OCI-LY3 (cell line): ENCODE measurements around the gene EEF2KMT.
"Not testable (repeated sequence)": the region's sequence is repeated elsewhere in the genome, so short reads cannot be mapped to it uniquely, and the experiment has no call there.

Experiments
- H2AFZ ChIP-seq: fragments of 200-600, 300-600 bp; shearing (Covaris generic); 2 replicates; pipeline ENCODE4 v1.6.0; 2014; ENCODE audit warnings: antibody characterized with exemption, low read depth, low read length
- H3K27ac ChIP-seq: fragments of 200-600, 300-600 bp; sonication (generic); 2 replicates; pipeline ENCODE4 v1.5.1; 2014; ENCODE audit warnings: mild to moderate bottlenecking, low read length, moderate library complexity, mixed read lengths
- H3K27me3 ChIP-seq: fragments of 200-600, 300-600 bp; sonication (generic); 2 replicates; pipeline ENCODE4 v1.6.1; 2014; ENCODE audit warnings: low read depth, low read length, mixed read lengths
- H3K36me3 ChIP-seq: fragments of 200-600, 300-600 bp; sonication (generic); replicated peaks from 2 replicates; pipeline ENCODE3; 2014; ENCODE audit warnings: low read depth, low read length, mixed read lengths
- H3K4me1 ChIP-seq: fragments of 300-600, 200-600 bp; sonication (generic); 2 replicates; pipeline ENCODE4 v1.6.1; 2014; ENCODE audit warnings: low read length, mixed read lengths
- H3K4me2 ChIP-seq: fragments of 200-600, 300-600 bp; sonication (generic); 2 replicates; pipeline ENCODE4 v1.6.1; 2014; ENCODE audit warnings: low read length, mixed read lengths
- H3K4me3 ChIP-seq: fragments of 300-600, 200-600 bp; sonication (generic); 2 replicates; pipeline ENCODE4 v1.5.1; 2014; ENCODE audit warnings: antibody characterized with exemption, mild to moderate bottlenecking, low read length, moderate library complexity
- H3K79me2 ChIP-seq: fragments of 300-600, 200-600 bp; shearing (Covaris generic); 2 replicates; pipeline ENCODE4 v1.6.1; 2014; ENCODE audit warnings: mild to moderate bottlenecking, low read length, mixed read lengths
- H3K9ac ChIP-seq: fragments of 300-600, 200-600 bp; shearing (Covaris generic); 2 replicates; pipeline ENCODE4 v1.6.0; 2014; ENCODE audit warnings: mild to moderate bottlenecking, low read length, moderate library complexity
- H3K9me3 ChIP-seq: fragments of 200-600, 300-600 bp; shearing (Covaris generic); 2 replicates; pipeline ENCODE4 v1.6.1; 2014; ENCODE audit warnings: low read length, mixed read lengths; ENCODE audit not compliant: insufficient read depth
- H4K20me1 ChIP-seq: fragments of 200-600, 300-600 bp; sonication (generic); 2 replicates; pipeline ENCODE4 v1.6.1; 2016; ENCODE audit warnings: low read length, mixed read lengths; ENCODE audit not compliant: insufficient read depth
- EZH2phosphoT487 ChIP-seq: fragments of 200-600 bp; shearing (Covaris generic); IDR thresholded peaks from 2 replicates; pipeline ENCODE4 v1.6.1; 2018; ENCODE audit warnings: antibody characterized with exemption, mixed run types, low read depth
- TF ChIP-seq, protein P1 (sequence below): fragments of 200-600, 300-600 bp; sonication (generic); IDR thresholded peaks from 2 replicates; pipeline ENCODE4 v1.5.1; 2014; ENCODE audit warnings: antibody characterized with exemption, low read length, low read depth

The EEF2KMT gene, protein sequence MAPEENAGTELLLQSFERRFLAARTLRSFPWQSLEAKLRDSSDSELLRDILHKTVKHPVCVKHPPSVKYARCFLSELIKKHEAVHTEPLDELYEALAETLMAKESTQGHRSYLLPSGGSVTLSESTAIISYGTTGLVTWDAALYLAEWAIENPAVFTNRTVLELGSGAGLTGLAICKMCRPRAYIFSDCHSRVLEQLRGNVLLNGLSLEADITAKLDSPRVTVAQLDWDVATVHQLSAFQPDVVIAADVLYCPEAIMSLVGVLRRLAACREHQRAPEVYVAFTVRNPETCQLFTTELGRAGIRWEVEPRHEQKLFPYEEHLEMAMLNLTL

DNA sequence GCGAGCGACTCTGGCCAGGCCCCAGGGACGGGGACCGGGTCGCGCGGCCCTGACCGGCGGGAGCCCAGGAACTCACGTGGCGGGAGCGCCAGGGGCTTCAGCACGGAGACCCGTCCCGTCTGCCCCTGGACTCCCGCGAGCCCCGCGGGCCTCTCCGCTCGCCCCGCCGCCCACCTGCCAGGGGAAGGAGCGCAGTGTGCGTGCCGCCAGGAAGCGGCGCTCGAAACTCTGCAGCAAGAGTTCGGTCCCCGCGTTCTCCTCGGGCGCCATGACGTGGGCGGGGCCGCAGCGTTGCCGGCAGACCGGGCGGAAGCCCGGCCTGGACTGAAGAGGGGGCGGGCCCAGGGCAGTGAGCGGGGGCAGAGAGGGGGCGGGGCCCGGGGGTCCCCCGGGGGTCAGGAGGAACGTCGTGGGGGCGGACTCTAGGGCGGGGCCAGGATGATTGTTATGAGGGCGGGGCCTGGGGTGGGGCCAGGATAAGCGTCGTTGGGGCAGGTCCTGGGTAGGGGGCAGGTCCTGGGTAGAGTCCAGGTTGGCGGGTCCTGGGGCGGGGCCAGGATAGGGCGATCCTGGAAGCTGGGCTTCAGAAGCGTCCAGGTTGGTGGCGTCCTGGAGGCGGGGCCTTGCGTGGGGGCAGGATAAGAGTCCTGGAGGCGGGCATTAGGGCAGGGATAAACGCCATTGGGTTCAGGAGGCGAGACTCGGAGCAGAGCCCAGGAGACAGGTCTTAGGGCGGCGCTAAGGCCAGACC lies at the start of gene EEF2KMT:
EEF2KMT (minus strand) TSS at position 326 of the 751 bp plus-strand sequence; CDS start at position 270, 56 bp downstream.
- H3K79me2 ChIP-seq, H3K9me3 ChIP-seq, H3K36me3 ChIP-seq, H4K20me1 ChIP-seq, H3K27me3 ChIP-seq, H3K4me1 ChIP-seq: not testable (repeated sequence)
- Histone ChIP-seq H3K27ac (peak within 1 kb of the TSS; percentile 55), H3K4me3 (peak within 1 kb of the TSS; percentile 94), H3K9ac (peak within 1 kb of the TSS; percentile 80), H3K4me2 (peak within 1 kb of the TSS; percentile 77), H2AFZ (peak within 1 kb of the TSS; percentile 74)

GRCh38 chr16:5144621-5144956 lies 47.0 kb upstream of the EEF2KMT start:
- not testable (repeated sequence) for H3K4me2 ChIP-seq, H3K27ac ChIP-seq, H3K9ac ChIP-seq, H3K27me3 ChIP-seq, H4K20me1 ChIP-seq, H3K4me1 ChIP-seq, H3K4me3 ChIP-seq, H3K36me3 ChIP-seq, H3K9me3 ChIP-seq, H3K79me2 ChIP-seq, H2AFZ ChIP-seq

DNA sequence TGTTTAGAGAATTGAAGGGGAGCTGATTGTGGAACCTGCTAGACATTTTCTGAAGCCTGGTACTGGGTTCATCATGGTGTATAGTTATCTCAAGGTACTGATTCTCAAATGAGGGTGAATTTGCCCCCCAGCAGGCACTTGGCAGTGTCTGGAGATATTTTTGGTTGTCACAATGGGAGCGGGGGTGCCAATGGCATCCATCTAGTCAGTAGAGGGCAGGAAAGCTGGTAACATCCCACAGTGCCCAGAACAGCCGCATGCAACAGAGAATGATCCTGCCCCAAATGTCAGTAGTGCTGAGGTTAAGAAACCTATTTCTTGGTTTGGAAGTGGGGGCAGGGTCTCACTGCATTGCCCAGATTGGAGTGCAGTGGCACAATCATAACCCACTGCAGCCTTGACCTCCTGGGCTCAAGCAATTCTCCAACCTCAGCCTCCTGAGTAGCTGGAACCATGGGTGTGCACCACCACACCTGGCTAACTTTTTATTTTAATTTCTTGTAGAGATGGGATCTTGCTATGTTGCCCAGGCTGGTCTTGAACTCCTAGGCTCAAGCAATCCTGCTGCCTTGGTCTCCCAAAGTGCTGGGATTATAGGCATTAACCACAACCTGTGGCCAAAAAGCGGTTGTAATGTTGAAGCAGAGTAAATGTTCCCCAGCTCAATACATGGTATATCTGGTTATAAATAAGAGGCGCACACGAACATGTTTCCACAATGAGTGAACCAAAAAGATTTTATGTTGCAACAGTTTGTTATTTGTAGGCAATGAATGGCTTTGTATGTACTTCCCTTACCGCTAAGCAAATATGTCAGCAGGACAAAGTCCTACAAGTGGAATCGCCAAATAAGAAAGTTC lies 46.4 kb upstream of the EEF2KMT start:
- Histone ChIP-seq H3K9me3 (no peaks in the 10 kb centered on the region), H3K9ac (no peak overlapping the region), H3K4me1 (no peaks in the 10 kb centered on the region), H2AFZ (no peak overlapping the region), H3K79me2 (no peaks in the 10 kb centered on the region), H3K27me3 (no peaks in the 10 kb centered on the region), H3K36me3 (no peaks in the 10 kb centered on the region), H3K4me2 (no peak overlapping the region), H3K4me3 (no peak overlapping the region), H3K27ac (no peak overlapping the region), H4K20me1 (no peaks in the 10 kb centered on the region)
- TF ChIP-seq, protein P1, sequence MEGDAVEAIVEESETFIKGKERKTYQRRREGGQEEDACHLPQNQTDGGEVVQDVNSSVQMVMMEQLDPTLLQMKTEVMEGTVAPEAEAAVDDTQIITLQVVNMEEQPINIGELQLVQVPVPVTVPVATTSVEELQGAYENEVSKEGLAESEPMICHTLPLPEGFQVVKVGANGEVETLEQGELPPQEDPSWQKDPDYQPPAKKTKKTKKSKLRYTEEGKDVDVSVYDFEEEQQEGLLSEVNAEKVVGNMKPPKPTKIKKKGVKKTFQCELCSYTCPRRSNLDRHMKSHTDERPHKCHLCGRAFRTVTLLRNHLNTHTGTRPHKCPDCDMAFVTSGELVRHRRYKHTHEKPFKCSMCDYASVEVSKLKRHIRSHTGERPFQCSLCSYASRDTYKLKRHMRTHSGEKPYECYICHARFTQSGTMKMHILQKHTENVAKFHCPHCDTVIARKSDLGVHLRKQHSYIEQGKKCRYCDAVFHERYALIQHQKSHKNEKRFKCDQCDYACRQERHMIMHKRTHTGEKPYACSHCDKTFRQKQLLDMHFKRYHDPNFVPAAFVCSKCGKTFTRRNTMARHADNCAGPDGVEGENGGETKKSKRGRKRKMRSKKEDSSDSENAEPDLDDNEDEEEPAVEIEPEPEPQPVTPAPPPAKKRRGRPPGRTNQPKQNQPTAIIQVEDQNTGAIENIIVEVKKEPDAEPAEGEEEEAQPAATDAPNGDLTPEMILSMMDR = no peak
- TF ChIP-seq EZH2phosphoT487 = no peak

DNA sequence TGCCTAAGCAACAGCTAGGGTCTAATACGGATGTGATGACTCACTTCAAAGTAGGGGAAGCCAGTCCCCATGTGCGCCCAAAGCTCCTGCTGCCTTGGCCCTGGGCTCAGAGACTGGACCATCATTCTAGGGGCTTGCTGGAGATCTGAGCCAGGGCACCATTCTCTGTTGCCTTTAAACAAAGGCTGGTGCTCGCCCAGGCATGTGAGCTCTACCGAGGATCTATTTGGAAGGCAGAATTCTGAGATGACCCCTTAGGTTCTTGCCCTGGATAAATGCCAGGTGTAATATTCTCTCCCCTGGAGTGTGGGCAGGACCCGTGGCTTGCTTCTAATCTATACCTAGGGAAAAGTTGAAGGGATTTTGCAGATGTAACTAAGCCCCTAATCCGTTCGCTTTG lies 42.6 kb upstream of the EEF2KMT start:
- not testable (repeated sequence) for H3K9ac ChIP-seq, H3K9me3 ChIP-seq, H3K27me3 ChIP-seq, H4K20me1 ChIP-seq, H3K4me3 ChIP-seq, H3K27ac ChIP-seq, H3K79me2 ChIP-seq, H3K4me2 ChIP-seq, H3K36me3 ChIP-seq, H2AFZ ChIP-seq, H3K4me1 ChIP-seq

GRCh38 chr16:5134739-5135452 lies 37.3 kb upstream of the EEF2KMT start:
- H3K36me3 ChIP-seq, H2AFZ ChIP-seq, H3K4me2 ChIP-seq, H3K9me3 ChIP-seq, H3K4me1 ChIP-seq, H3K79me2 ChIP-seq, H3K27ac ChIP-seq, H4K20me1 ChIP-seq, H3K4me3 ChIP-seq, H3K27me3 ChIP-seq, H3K9ac ChIP-seq: not testable (repeated sequence)

- H4K20me1 ChIP-seq, H3K4me2 ChIP-seq, H3K9me3 ChIP-seq, H3K9ac ChIP-seq, H3K27me3 ChIP-seq, H3K27ac ChIP-seq, H3K4me3 ChIP-seq, H3K79me2 ChIP-seq, H2AFZ ChIP-seq, H3K36me3 ChIP-seq, H3K4me1 ChIP-seq: not testable (repeated sequence)
Observed at GRCh38 chr16:5132915-5133600, 35.5 kb upstream of the EEF2KMT start.

DNA sequence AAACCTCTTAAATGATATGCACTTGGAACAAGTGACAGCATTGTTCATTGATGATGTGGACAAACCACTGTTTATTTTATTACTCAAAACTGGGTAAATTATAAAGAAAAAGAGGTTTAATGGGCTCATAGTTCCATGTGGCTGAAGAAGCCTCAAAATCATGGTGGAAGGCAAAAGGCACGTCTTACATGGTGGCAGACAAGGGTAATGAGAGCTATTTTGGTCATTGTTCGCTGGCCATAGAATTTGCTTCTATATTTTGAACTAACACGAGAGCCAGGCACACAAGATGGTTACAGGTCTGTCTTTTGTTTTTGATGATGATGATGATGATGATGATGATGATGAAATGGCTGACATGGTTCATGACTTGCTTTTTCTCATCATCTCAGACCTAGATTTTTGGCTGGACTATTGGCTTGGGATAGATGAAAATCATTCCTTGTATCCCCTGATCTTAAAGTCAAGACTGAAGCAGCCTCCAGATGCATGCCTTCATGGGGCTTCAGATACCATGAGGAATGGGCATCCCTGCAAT lies 33.9 kb upstream of the EEF2KMT start:
- not testable (repeated sequence) for H3K79me2 ChIP-seq, H3K9me3 ChIP-seq, H2AFZ ChIP-seq, H3K4me3 ChIP-seq, H3K9ac ChIP-seq, H3K4me1 ChIP-seq, H3K27me3 ChIP-seq, H3K4me2 ChIP-seq, H3K36me3 ChIP-seq, H3K27ac ChIP-seq, H4K20me1 ChIP-seq
